ENCODE data around the gene MYRFL. TPM values are rescaled to one million over a fixed set of nuclear protein-coding genes. Genes with fewer than 3 reads are reported as not detected.

MYRFL gene
- total RNA-seq, 1 donor from 2014 or later = 0.20 TPM

DNA sequence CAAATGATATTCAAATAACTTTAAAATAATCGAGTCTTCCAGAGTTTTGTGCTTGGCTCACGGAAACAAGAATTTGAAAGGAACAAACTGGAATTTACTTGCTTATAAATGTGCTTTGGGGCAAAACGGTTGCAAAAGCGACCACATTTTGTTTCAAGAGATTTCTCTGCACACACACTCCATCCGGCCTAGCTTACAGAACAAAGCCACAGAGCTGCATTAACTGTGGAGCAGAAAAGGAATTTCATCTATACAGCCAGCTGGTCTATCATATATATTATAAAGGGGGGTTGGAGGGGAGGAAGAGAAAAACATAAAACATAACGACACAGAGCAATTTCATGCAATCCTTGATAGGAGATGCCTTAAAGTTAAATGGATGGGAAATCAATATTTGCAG, 153.0 kb downstream of the MYRFL start:
- no peak overlapping the region for H2AFZ ChIP-seq (ENCODE audit: low read depth, low read length)
- Mint-ChIP-seq H3K9me3 (ENCODE audit: unreplicated experiment) (no peaks in the 10 kb centered on the region), H3K4me1 (ENCODE audit: low read depth, unreplicated experiment) (no peaks in the 10 kb centered on the region), H3K4me3 (ENCODE audit: unreplicated experiment) (no peak overlapping the region), H3K27me3 (ENCODE audit: low read depth, unreplicated experiment) (no peaks in the 10 kb centered on the region), H3K36me3 (ENCODE audit: low read depth, unreplicated experiment) (no peaks in the 10 kb centered on the region), H3K27ac (ENCODE audit: unreplicated experiment) (no peak overlapping the region)
- no peaks in the 10 kb centered on the region for H3K27me3 ChIP-seq (ENCODE audit: insufficient read depth, low read length)
- no peak overlapping the region for H3K27ac ChIP-seq (ENCODE audit: low read depth, low read length)
- H3K36me3 ChIP-seq (ENCODE audit: insufficient read depth, low read length) = no peaks in the 10 kb centered on the region
- H3K79me2 ChIP-seq (ENCODE audit: insufficient read depth, low read length) = no peaks in the 10 kb centered on the region
- H3K4me1 ChIP-seq (ENCODE audit: insufficient read depth, low read length) = no peaks in the 10 kb centered on the region
- DNase-seq (ENCODE audit: low read depth) (no peak), FAIRE-seq (no peak)
- H3K9me3 ChIP-seq (ENCODE audit: insufficient read depth, low read depth, low read length) = no peaks in the 10 kb centered on the region
- H3K4me2 ChIP-seq (ENCODE audit: low read length) = no peak overlapping the region
- H3K9ac ChIP-seq (ENCODE audit: low read length) = no peak overlapping the region
- H3K4me3 ChIP-seq (ENCODE audit: insufficient read depth, low read depth, low read length) = no peak overlapping the region
- TF ChIP-seq, protein P1, sequence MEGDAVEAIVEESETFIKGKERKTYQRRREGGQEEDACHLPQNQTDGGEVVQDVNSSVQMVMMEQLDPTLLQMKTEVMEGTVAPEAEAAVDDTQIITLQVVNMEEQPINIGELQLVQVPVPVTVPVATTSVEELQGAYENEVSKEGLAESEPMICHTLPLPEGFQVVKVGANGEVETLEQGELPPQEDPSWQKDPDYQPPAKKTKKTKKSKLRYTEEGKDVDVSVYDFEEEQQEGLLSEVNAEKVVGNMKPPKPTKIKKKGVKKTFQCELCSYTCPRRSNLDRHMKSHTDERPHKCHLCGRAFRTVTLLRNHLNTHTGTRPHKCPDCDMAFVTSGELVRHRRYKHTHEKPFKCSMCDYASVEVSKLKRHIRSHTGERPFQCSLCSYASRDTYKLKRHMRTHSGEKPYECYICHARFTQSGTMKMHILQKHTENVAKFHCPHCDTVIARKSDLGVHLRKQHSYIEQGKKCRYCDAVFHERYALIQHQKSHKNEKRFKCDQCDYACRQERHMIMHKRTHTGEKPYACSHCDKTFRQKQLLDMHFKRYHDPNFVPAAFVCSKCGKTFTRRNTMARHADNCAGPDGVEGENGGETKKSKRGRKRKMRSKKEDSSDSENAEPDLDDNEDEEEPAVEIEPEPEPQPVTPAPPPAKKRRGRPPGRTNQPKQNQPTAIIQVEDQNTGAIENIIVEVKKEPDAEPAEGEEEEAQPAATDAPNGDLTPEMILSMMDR (IDR thresholded peaks at IDR 0.05; ENCODE audit: insufficient read depth, low read depth, low read length) = no peak
- TF ChIP-seq EZH2 (IDR thresholded peaks at IDR 0.05; ENCODE audit: insufficient read depth, low read length) = no peak
- no peaks in the 10 kb centered on the region for H4K20me1 ChIP-seq (ENCODE audit: insufficient read depth, low read length)

DNA sequence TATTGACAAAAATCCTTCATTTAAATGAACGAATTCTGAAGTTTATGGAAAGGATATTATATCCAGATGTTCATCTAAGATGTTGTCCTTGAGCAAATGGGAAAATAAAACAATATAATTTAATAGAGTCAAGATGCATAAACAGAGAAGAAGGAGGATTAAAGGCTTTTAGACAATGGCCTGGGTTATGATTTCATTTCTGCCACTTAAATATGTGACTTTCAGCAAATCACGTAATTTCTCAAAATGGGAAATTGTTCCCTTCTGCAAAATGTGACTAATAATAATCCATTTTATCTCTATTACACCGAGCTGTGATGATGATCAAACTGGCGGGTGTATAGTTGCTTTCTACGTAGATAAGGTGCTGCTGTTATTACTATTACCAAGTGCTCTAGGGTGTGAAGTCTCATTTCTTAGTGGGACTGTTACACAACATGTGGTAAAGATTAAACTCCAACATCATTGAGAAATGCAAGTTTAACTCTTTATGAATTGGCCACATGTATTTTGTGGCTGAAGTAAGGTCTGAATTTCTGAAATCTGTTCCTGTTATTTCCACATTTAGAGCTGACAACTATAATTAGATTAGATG, 157.0 kb downstream of the MYRFL start:
- DNase-seq (ENCODE audit: low read depth) = no peak
- Histone ChIP-seq H3K36me3 (ENCODE audit: insufficient read depth, low read length) (no peaks in the 10 kb centered on the region), H2AFZ (ENCODE audit: low read depth, low read length) (no peak overlapping the region), H3K4me2 (ENCODE audit: low read length) (no peak overlapping the region), H3K27me3 (ENCODE audit: insufficient read depth, low read length) (no peaks in the 10 kb centered on the region), H4K20me1 (ENCODE audit: insufficient read depth, low read length) (no peaks in the 10 kb centered on the region), H3K27ac (ENCODE audit: low read depth, low read length) (no peak overlapping the region), H3K4me1 (ENCODE audit: insufficient read depth, low read length) (no peaks in the 10 kb centered on the region), H3K79me2 (ENCODE audit: insufficient read depth, low read length) (no peaks in the 10 kb centered on the region), H3K9ac (ENCODE audit: low read length) (no peak overlapping the region), H3K4me3 (ENCODE audit: insufficient read depth, low read depth, low read length) (no peak overlapping the region), H3K9me3 (ENCODE audit: insufficient read depth, low read depth, low read length) (no peaks in the 10 kb centered on the region)
- H3K27ac Mint-ChIP-seq (ENCODE audit: unreplicated experiment) = no peak overlapping the region
- no peaks in the 10 kb centered on the region for H3K36me3 Mint-ChIP-seq (ENCODE audit: low read depth, unreplicated experiment)
- TF ChIP-seq, protein P1 (IDR thresholded peaks at IDR 0.05; ENCODE audit: insufficient read depth, low read depth, low read length) = no peak
- no peak for TF ChIP-seq EZH2 (IDR thresholded peaks at IDR 0.05; ENCODE audit: insufficient read depth, low read length)
- no peaks in the 10 kb centered on the region for H3K9me3 Mint-ChIP-seq (ENCODE audit: unreplicated experiment)
- no peak for FAIRE-seq
- no peak overlapping the region for H3K4me3 Mint-ChIP-seq (ENCODE audit: unreplicated experiment)
- no peaks in the 10 kb centered on the region for H3K4me1 Mint-ChIP-seq (ENCODE audit: low read depth, unreplicated experiment)
- no peaks in the 10 kb centered on the region for H3K27me3 Mint-ChIP-seq (ENCODE audit: low read depth, unreplicated experiment)

DNA sequence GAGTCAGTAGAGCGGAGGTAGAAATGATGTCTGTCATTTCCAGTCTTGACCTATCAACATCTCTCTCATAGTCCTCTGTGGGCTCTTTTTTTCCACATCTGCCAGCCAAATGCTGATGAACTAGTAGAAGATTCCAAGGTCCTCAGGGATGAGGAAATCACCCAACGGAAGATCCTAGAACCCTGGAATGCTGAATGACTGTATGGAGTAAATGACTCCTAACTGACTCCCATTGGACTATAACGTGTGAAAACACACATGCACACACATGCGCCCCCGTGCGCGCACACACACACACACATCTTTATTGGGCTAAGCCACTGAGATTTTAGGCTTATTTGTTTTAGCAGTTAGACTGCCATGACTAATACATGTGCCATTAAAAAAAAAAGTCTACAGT, 159.2 kb downstream of the MYRFL start:
- Histone ChIP-seq H3K9me3 (ENCODE audit: insufficient read depth, low read depth, low read length) (no peaks in the 10 kb centered on the region), H3K27ac (ENCODE audit: low read depth, low read length) (no peak overlapping the region), H3K79me2 (ENCODE audit: insufficient read depth, low read length) (no peaks in the 10 kb centered on the region), H4K20me1 (ENCODE audit: insufficient read depth, low read length) (no peaks in the 10 kb centered on the region), H3K9ac (ENCODE audit: low read length) (no peak overlapping the region), H3K4me3 (ENCODE audit: insufficient read depth, low read depth, low read length) (no peak overlapping the region), H3K27me3 (ENCODE audit: insufficient read depth, low read length) (no peaks in the 10 kb centered on the region), H2AFZ (ENCODE audit: low read depth, low read length) (no peak overlapping the region), H3K4me1 (ENCODE audit: insufficient read depth, low read length) (peaks cover 15% of the 10 kb centered on the region), H3K4me2 (ENCODE audit: low read length) (no peak overlapping the region), H3K36me3 (ENCODE audit: insufficient read depth, low read length) (no peaks in the 10 kb centered on the region)
- Mint-ChIP-seq H3K27ac (ENCODE audit: unreplicated experiment) (no peak overlapping the region), H3K4me1 (ENCODE audit: low read depth, unreplicated experiment) (no peaks in the 10 kb centered on the region), H3K9me3 (ENCODE audit: unreplicated experiment) (no peaks in the 10 kb centered on the region), H3K36me3 (ENCODE audit: low read depth, unreplicated experiment) (no peaks in the 10 kb centered on the region), H3K27me3 (ENCODE audit: low read depth, unreplicated experiment) (no peaks in the 10 kb centered on the region), H3K4me3 (ENCODE audit: unreplicated experiment) (no peak overlapping the region)
- no peak for DNase-seq (ENCODE audit: low read depth)
- no peak for FAIRE-seq
- no peak for TF ChIP-seq EZH2 (IDR thresholded peaks at IDR 0.05; ENCODE audit: insufficient read depth, low read length)
- TF ChIP-seq, protein P1 (IDR thresholded peaks at IDR 0.05; ENCODE audit: insufficient read depth, low read depth, low read length) = no peak

All from astrocyte (in vitro differentiated cells and primary cell).